SU-DHL-6 (cell line): ENCODE measurements around the gene RASGRF2.

Source experiments
- CTCF ChIP-seq: fragments of 200-600 bp; sonication (generic); IDR thresholded peaks from one replicate; pipeline ENCODE4 v1.5.1; 2017; ENCODE audit warnings: antibody characterized with exemption, mild to moderate bottlenecking, low read length, moderate library complexity; ENCODE audit not compliant: insufficient read depth, poor library complexity, severe bottlenecking
- EZH2phosphoT487 ChIP-seq: fragments of 200-600 bp; sonication (generic), shearing (Covaris generic); conservative IDR thresholded peaks from 2 replicates; pipeline ENCODE4 v1.6.1; 2018; ENCODE audit warnings: mild to moderate bottlenecking, antibody characterized with exemption, low read length, moderate library complexity, mixed read lengths

GRCh38 chr5:81115261-81115660, 155.1 kb downstream of the RASGRF2 start:
- TF ChIP-seq CTCF (no peak), EZH2phosphoT487 (no peak)
